Islet of Langerhans (tissue), 1 donor: ENCODE data around the gene WRAP73.
"Not testable (repeated sequence)": the region's sequence is repeated elsewhere in the genome, so short reads cannot be mapped to it uniquely, and the experiment has no call there.

Experiments
- FAIRE-seq: peaks from one replicate; lab custom pipeline; 2011; peaks lifted over from hg19 to GRCh38; lab: Jason Lieb, UNC

Gene WRAP73

GRCh38 chr1:3629561-3630160 lies 20.2 kb downstream of the WRAP73 start:
- FAIRE-seq, result no peak

- no peak for FAIRE-seq
Measured at GRCh38 chr1:3628445-3628844, 21.5 kb downstream of the WRAP73 start.

- FAIRE-seq, result no peak
Measured at GRCh38 chr1:3627515-3628253, 22.2 kb downstream of the WRAP73 start.

GRCh38 chr1:3626025-3626424 lies 23.9 kb downstream of the WRAP73 start:
- no peak for FAIRE-seq

GRCh38 chr1:3625151-3625907 lies 24.6 kb downstream of the WRAP73 start:
- no peak for FAIRE-seq

GRCh38 chr1:3624200-3625136 lies 25.4 kb downstream of the WRAP73 start, which contains the start of gene TPRG1L:
TPRG1L (plus strand) TSS chr1:3625015; CDS start chr1:3625073, 58 bp downstream.
- no peak for FAIRE-seq

- no peak for FAIRE-seq
Measured at GRCh38 chr1:3623441-3624199, 26.3 kb downstream of the WRAP73 start.

- not testable (repeated sequence) for FAIRE-seq
Measured at GRCh38 chr1:3622102-3622501, 27.8 kb downstream of the WRAP73 start.

GRCh38 chr1:3621151-3621671 lies 28.7 kb downstream of the WRAP73 start:
- not testable (repeated sequence) for FAIRE-seq

- no peak for FAIRE-seq
Measured at GRCh38 chr1:3620708-3621107, 29.2 kb downstream of the WRAP73 start.

- FAIRE-seq, result peak; percentile 85
Measured at GRCh38 chr1:3618881-3619671, 30.8 kb downstream of the WRAP73 start.

GRCh38 chr1:3618531-3618880 lies 31.4 kb downstream of the WRAP73 start:
- no peak for FAIRE-seq

GRCh38 chr1:3617806-3618345 lies 32.0 kb downstream of the WRAP73 start:
- no peak for FAIRE-seq

GRCh38 chr1:3616861-3617260 lies 33.0 kb downstream of the WRAP73 start:
- FAIRE-seq, result no peak

- FAIRE-seq, result no peak
Measured at GRCh38 chr1:3614755-3615742, 34.9 kb downstream of the WRAP73 start.

- no peak for FAIRE-seq
Measured at GRCh38 chr1:3612123-3612522, 37.8 kb downstream of the WRAP73 start.

- no peak for FAIRE-seq
Measured at GRCh38 chr1:3611170-3612019, 38.5 kb downstream of the WRAP73 start, which contains the start of gene MEGF6. MEGF6 (minus strand) TSS chr1:3611508; CDS start chr1:3611268, 240 bp downstream.
